Measurements from ENCODE around the gene R3HCC1L. TPM values are rescaled to one million over a fixed set of nuclear protein-coding genes. Genes with fewer than 3 reads are reported as not detected.

Gene R3HCC1L
- total and polyA plus RNA-seq, 2 experiments from 2014 or later = 5.2 to 12.7 TPM

- H3K36me3 ChIP-seq (replicated peaks; ENCODE audit: insufficient read depth, low read depth) = no peaks in the 10 kb centered on the region
- H3K9me3 ChIP-seq (ENCODE audit: low read depth) = no peaks in the 10 kb centered on the region
- no peaks in the 10 kb centered on the region for H4K20me1 ChIP-seq (ENCODE audit: insufficient read depth, poor library complexity, severe bottlenecking)
- no peaks in the 10 kb centered on the region for H3K79me2 ChIP-seq
- peak overlapping the region; percentile 76 for H2AFZ ChIP-seq
- peak overlapping the region; percentile 97 for H3K4me2 ChIP-seq
- TF ChIP-seq EZH2phosphoT487 (IDR thresholded peaks at IDR 0.05; ENCODE audit: low read depth, severe bottlenecking, unreplicated experiment) (no peak), EZH2 (IDR thresholded peaks at IDR 0.05; ENCODE audit: borderline replicate concordance) (no peak)
- TF ChIP-seq, protein P1, sequence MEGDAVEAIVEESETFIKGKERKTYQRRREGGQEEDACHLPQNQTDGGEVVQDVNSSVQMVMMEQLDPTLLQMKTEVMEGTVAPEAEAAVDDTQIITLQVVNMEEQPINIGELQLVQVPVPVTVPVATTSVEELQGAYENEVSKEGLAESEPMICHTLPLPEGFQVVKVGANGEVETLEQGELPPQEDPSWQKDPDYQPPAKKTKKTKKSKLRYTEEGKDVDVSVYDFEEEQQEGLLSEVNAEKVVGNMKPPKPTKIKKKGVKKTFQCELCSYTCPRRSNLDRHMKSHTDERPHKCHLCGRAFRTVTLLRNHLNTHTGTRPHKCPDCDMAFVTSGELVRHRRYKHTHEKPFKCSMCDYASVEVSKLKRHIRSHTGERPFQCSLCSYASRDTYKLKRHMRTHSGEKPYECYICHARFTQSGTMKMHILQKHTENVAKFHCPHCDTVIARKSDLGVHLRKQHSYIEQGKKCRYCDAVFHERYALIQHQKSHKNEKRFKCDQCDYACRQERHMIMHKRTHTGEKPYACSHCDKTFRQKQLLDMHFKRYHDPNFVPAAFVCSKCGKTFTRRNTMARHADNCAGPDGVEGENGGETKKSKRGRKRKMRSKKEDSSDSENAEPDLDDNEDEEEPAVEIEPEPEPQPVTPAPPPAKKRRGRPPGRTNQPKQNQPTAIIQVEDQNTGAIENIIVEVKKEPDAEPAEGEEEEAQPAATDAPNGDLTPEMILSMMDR (IDR thresholded peaks at IDR 0.05; ENCODE audit: poor library complexity) = no peak
- no peak for DNase-seq (ENCODE audit: low spot score)
- H3K27me3 ChIP-seq = peaks cover 3% of the 10 kb centered on the region
- H3K4me1 ChIP-seq (ENCODE audit: insufficient read depth) = peaks cover 17% of the 10 kb centered on the region
- 38% methylated on average over 13 of the region's 17 CpGs for WGBS (ENCODE audit: low lambda C conversion rate, missing lambda C conversion rate)
- H3K9me2 ChIP-seq (replicated peaks; ENCODE audit: insufficient read depth) = no peaks in the 10 kb centered on the region
- H3K4me3 ChIP-seq = no peak overlapping the region
- no peak overlapping the region for H3K27ac ChIP-seq
Measured at GRCh38 chr10:98268694-98269431, 134.4 kb downstream of the R3HCC1L start.

DNA sequence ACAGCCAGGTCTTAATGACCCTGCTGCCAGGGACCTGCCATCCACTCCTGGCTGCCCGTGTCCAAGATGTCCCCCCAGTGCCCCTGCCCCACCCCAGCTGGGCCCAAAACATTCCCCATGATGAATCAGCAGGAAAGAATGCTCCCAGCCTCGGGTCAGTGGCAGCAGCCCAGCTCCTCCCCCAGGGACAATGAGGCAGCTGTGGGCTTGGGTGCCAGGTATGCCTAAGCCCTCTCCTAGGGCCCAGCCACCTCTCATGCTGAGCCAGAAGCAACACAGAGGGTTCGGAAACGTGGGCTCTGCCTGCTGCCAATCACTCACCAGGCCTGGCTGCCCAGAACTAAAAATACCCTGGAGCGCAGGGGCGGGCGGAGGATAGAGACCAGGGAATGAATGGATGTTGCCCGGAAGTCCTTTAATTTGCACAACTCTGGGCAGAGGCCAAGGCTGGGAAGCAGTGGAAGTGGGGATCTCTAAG is 135.0 kb downstream of the R3HCC1L start:
- H3K4me1 ChIP-seq (ENCODE audit: insufficient read depth) = peaks cover 17% of the 10 kb centered on the region
- H3K4me3 ChIP-seq = no peak overlapping the region
- DNase-seq (ENCODE audit: low spot score) = peak; percentile 67
- H3K36me3 ChIP-seq (replicated peaks; ENCODE audit: insufficient read depth, low read depth) = no peaks in the 10 kb centered on the region
- 38% methylated on average over 8 of the region's 8 CpGs for WGBS (ENCODE audit: low lambda C conversion rate, missing lambda C conversion rate)
- H3K4me2 ChIP-seq = peak overlapping the region; percentile 97
- no peaks in the 10 kb centered on the region for H4K20me1 ChIP-seq (ENCODE audit: insufficient read depth, poor library complexity, severe bottlenecking)
- peak overlapping the region; percentile 17 for H3K27ac ChIP-seq
- no peaks in the 10 kb centered on the region for H3K9me2 ChIP-seq (replicated peaks; ENCODE audit: insufficient read depth)
- no peak for TF ChIP-seq EZH2 (IDR thresholded peaks at IDR 0.05; ENCODE audit: borderline replicate concordance)
- no peak for TF ChIP-seq EZH2phosphoT487 (IDR thresholded peaks at IDR 0.05; ENCODE audit: low read depth, severe bottlenecking, unreplicated experiment)
- TF ChIP-seq, protein P1 (IDR thresholded peaks at IDR 0.05; ENCODE audit: poor library complexity) = no peak
- H3K9me3 ChIP-seq (ENCODE audit: low read depth) = no peaks in the 10 kb centered on the region
- H2AFZ ChIP-seq = no peak overlapping the region
- peaks cover 3% of the 10 kb centered on the region for H3K27me3 ChIP-seq
- no peaks in the 10 kb centered on the region for H3K79me2 ChIP-seq

DNA sequence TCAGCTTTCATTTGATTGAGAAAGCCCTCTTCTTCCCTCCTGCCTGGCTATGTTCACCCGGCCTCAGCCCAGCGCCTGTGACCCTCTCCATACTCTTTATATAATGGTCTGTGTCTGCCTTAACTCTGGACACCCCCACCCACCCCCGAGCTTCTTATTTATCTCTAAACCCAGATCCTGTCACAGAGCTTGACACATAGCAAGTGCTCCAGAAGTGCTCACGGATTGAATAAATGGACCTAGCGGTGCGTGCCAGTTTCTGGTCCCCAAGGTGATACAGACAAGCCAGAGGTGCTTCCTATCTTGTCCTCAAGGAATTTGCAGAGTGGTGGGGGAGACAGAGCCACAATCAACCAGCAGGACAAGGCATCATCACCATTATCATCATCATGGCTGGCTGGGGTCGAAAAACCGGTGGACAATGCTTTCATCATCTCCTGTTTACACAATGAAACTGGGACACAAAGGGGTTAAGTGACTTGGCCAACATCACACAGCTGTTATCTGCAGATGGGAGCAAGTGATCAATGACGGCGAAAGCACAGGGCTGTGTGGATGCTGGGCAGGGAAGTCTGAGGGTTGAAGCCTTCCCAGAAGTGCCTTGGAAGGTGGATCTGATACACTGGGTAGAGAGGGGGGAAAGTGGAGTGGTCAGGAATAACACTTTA is 135.8 kb downstream of the R3HCC1L start:
- Histone ChIP-seq H3K27ac (no peak overlapping the region), H3K9me2 (replicated peaks; ENCODE audit: insufficient read depth) (no peaks in the 10 kb centered on the region), H3K4me1 (ENCODE audit: insufficient read depth) (peaks cover 17% of the 10 kb centered on the region), H3K27me3 (peaks cover 3% of the 10 kb centered on the region), H3K79me2 (no peaks in the 10 kb centered on the region), H3K4me2 (no peak overlapping the region), H4K20me1 (ENCODE audit: insufficient read depth, poor library complexity, severe bottlenecking) (no peaks in the 10 kb centered on the region), H3K9me3 (ENCODE audit: low read depth) (no peaks in the 10 kb centered on the region), H3K36me3 (replicated peaks; ENCODE audit: insufficient read depth, low read depth) (no peaks in the 10 kb centered on the region), H3K4me3 (no peak overlapping the region), H2AFZ (no peak overlapping the region)
- TF ChIP-seq EZH2phosphoT487 (IDR thresholded peaks at IDR 0.05; ENCODE audit: low read depth, severe bottlenecking, unreplicated experiment) (no peak), EZH2 (IDR thresholded peaks at IDR 0.05; ENCODE audit: borderline replicate concordance) (no peak)
- TF ChIP-seq, protein P1 (IDR thresholded peaks at IDR 0.05; ENCODE audit: poor library complexity) = no peak
- 49% methylated on average over 10 of the region's 10 CpGs for WGBS (ENCODE audit: low lambda C conversion rate, missing lambda C conversion rate)
- no peak for DNase-seq (ENCODE audit: low spot score)
